OCI-LY7 (cell line): Measurements from ENCODE around the gene PRSS38.

Source experiments
- CTCF ChIP-seq: fragments of 200-600 bp; sonication (generic); conservative IDR thresholded peaks from 2 replicates; pipeline ENCODE4 v1.5.1; 2014; ENCODE audit warnings: mild to moderate bottlenecking, antibody characterized with exemption, low read length, moderate library complexity, mixed read lengths
- EZH2phosphoT487 ChIP-seq: fragments of 200-600 bp; sonication (generic); IDR thresholded peaks from 2 replicates; pipeline ENCODE4 v1.6.1; 2018; ENCODE audit warnings: low read depth, borderline replicate concordance, mild to moderate bottlenecking, mixed run types, antibody characterized with exemption, low read length, moderate library complexity, mixed read lengths

DNA sequence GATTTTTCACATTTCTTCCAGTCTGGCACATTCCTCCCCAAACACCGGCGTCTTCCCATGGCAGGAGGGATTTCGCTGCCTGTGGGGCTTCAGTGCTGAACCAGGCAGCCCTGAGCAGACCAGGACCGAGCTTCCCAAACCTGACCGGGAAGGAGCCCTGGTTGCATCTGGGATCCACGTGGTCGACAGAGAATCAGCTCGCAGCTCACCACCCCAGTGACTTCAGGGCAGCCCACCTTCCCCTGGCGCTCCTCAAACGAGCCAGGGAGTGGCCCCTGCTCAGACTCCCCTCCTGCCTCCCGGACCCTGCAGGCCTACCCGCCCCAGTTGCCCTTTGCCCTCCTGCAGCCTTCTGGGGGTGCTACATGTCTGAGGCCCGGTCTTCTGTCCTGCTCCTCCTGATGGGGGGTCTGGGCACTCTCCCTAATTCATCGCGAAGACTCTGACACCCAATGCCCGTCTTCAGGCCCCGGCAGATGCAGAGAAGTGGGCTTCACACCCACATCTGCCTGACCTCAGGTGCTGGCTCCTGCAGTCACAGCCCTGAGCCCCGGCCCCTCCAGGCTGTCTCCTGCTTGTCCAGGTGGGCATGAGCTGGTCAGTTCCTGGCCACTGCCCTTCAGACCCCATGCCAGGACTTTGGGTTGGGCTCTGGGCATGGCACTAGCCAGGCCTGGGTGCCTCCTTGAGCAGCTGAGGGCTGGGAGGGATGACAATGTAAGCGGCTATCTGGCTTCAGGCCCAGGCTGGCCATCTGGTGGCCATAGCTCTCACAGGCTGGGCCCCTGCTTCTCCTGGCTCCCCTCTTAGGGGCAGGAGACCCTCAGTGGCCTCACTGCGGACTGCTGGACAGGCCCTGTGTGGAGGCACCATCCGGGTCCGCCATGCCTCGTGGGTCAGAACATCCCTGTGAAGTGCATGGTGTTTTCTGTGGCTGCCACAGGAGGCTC lies 26.1 kb upstream of the PRSS38 start:
- TF ChIP-seq CTCF (no peak), EZH2phosphoT487 (no peak)
